Measurements from ENCODE around the gene RALY. TPM values are rescaled to one million over a fixed set of nuclear protein-coding genes. Genes with fewer than 3 reads are reported as not detected.
A peak's percentile ranks its signal among the peaks of the same experiment; 100 is the strongest.

Gene RALY
- total RNA-seq, 1 experiment from 2014 or later = 185 TPM

DNA sequence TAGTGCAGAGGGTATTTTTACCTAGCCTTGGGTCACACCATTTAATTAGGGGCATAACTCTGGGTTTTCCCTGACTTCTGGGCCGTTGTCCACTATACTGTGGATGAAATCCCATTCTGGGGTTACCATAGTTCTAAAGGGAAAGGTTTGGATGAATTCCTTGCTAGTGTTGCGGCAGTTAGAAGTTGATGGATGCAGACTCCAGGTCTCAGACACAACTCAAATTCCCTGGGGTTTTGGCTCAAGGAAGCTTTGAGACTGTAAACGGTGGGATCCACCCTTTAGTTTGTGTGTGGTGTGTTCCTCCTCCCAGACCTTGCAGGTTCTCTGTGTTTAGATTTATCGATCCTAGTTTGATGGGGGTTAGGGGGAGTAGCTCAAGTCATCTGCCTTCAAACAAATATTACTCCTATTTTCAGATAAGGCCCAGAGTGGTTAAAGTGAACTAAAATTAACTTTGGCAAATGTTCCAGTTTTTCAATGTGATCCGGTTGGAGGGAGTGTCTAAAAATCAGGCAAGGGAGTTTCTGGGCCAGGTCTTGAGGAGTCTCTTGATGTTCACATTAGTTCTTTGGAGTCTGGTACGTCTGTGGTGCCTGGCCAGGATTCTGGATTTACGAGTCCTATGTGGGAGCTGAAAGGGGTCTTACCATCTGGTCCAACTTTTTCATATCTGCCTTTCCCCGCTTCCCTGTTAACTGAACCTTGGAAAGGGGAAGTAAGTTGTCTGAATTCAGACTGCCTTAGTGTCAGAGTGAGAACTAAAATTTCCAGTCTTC lies 1.5 kb downstream of the RALY start:
- intact Hi-C loops (cut with micrococcal nuclease; ENCODE audit: unreplicated experiment) = no loop called here
- TF ChIP-seq EZH2 (IDR thresholded peaks at IDR 0.05; ENCODE audit: borderline replicate concordance, low read depth, low read length, poor library complexity, severe bottlenecking) = no peak
- TF ChIP-seq, protein P1, sequence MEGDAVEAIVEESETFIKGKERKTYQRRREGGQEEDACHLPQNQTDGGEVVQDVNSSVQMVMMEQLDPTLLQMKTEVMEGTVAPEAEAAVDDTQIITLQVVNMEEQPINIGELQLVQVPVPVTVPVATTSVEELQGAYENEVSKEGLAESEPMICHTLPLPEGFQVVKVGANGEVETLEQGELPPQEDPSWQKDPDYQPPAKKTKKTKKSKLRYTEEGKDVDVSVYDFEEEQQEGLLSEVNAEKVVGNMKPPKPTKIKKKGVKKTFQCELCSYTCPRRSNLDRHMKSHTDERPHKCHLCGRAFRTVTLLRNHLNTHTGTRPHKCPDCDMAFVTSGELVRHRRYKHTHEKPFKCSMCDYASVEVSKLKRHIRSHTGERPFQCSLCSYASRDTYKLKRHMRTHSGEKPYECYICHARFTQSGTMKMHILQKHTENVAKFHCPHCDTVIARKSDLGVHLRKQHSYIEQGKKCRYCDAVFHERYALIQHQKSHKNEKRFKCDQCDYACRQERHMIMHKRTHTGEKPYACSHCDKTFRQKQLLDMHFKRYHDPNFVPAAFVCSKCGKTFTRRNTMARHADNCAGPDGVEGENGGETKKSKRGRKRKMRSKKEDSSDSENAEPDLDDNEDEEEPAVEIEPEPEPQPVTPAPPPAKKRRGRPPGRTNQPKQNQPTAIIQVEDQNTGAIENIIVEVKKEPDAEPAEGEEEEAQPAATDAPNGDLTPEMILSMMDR (conservative IDR thresholded peaks at IDR 0.05; ENCODE audit: low read depth, low read length) = no peak
- H3K36me3 ChIP-seq (ENCODE audit: insufficient read depth, low read length, poor library complexity, severe bottlenecking) = no peaks in the 10 kb centered on the region
- BruUV-seq (replicated peaks) = TSS peak; percentile 58
- peak overlapping the region; percentile 98 for H3K27ac ChIP-seq (ENCODE audit: low read depth, low read length, poor library complexity, severe bottlenecking)
- POLR2A ChIA-PET (ENCODE audit: low non-redundant PET) = no interaction called here
- CTCF ChIA-PET = no interaction called here
- no peaks in the 10 kb centered on the region for H3K27me3 ChIP-seq (replicated peaks; ENCODE audit: insufficient read depth, low read depth, low read length, poor library complexity)
- H3K4me1 ChIP-seq (ENCODE audit: insufficient read depth, low read length, poor library complexity, severe bottlenecking) = peaks cover 22% of the 10 kb centered on the region
- DNase-seq (ENCODE audit: low spot score) = peak; percentile 37
- H3K9me3 ChIP-seq (ENCODE audit: low read depth, low read length, poor library complexity, severe bottlenecking) = no peaks in the 10 kb centered on the region
- H3K4me3 ChIP-seq (ENCODE audit: low read depth, low read length, poor library complexity, severe bottlenecking) = peak overlapping the region; percentile 68

DNA sequence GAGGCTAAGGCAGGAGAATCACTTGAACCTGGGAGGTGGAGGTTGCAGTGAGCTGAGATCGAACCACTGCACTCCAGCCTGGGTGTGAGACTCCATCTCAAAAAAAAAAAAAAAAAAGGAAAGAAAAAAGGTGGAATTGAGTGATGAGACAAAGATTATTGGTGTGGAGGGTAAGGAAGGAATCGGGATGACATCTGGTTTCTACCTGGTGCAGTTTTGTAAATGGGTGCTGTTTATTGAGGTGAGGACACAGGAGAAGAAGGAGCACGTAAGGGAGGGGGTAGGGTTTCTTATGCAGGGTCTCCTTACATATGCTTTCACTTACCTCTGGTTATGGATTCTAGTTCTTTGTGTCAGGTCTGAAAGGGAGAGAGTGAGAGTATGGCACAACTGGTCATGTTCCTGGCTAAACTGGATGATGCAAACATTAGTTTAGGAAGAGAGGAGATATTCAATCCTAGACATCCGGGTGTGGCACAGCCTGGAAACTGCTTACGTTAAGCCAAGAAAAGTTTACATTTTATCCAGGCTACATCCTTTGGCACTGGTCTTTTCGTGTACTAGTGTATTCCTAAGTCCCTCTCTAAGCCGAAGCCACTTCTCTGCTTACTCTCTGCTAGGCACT lies 5.4 kb downstream of the RALY start:
- Histone ChIP-seq H3K27me3 (replicated peaks; ENCODE audit: insufficient read depth, low read depth, low read length, poor library complexity) (no peaks in the 10 kb centered on the region), H3K27ac (ENCODE audit: low read depth, low read length, poor library complexity, severe bottlenecking) (no peak overlapping the region), H3K36me3 (ENCODE audit: insufficient read depth, low read length, poor library complexity, severe bottlenecking) (no peaks in the 10 kb centered on the region), H3K9me3 (ENCODE audit: low read depth, low read length, poor library complexity, severe bottlenecking) (no peaks in the 10 kb centered on the region), H3K4me3 (ENCODE audit: low read depth, low read length, poor library complexity, severe bottlenecking) (no peak overlapping the region), H3K4me1 (ENCODE audit: insufficient read depth, low read length, poor library complexity, severe bottlenecking) (peaks cover 23% of the 10 kb centered on the region)
- intact Hi-C loops (cut with micrococcal nuclease; ENCODE audit: unreplicated experiment) = no loop called here
- TF ChIP-seq, protein P1 (conservative IDR thresholded peaks at IDR 0.05; ENCODE audit: low read depth, low read length) = no peak
- no peak for TF ChIP-seq EZH2 (IDR thresholded peaks at IDR 0.05; ENCODE audit: borderline replicate concordance, low read depth, low read length, poor library complexity, severe bottlenecking)
- ChIA-PET CTCF (interaction anchor here (0.6 kb wide), 1 partner anchor 279 kb away, joined by 4 read pairs; the partner anchor contains the start of gene PXMP4), POLR2A (ENCODE audit: low non-redundant PET) (no interaction called here)
- BruUV-seq (replicated peaks) = no TSS peak
- DNase-seq (ENCODE audit: low spot score) = no peak

DNA sequence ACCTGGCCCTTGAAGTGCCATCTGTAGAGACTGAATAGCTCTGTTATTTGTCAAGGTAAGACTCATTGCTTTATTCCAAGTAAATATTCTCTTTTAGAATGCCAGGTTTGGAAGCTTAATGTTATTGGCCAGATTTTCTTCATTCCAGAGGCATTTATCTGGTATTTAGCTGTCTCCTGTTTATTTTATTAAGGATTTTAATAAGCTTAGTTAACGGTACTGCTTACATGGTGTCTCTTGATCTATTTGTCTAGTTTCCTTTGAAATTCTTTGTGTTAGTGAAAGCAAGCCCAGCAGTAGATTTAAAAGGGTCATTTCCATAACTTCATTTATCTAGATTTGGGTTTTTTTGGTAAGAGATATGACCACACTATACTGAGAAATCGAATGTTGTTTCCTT lies 7.7 kb downstream of the RALY start:
- intact Hi-C loops (cut with micrococcal nuclease; ENCODE audit: unreplicated experiment) = no loop called here

More for the DNA sequence above, 7.7 kb downstream of the RALY start:
- DNase-seq (ENCODE audit: low spot score) = no peak
- CTCF ChIA-PET = no interaction called here
- Histone ChIP-seq H3K4me3 (ENCODE audit: low read depth, low read length, poor library complexity, severe bottlenecking) (no peak overlapping the region), H3K27me3 (replicated peaks; ENCODE audit: insufficient read depth, low read depth, low read length, poor library complexity) (no peaks in the 10 kb centered on the region), H3K27ac (ENCODE audit: low read depth, low read length, poor library complexity, severe bottlenecking) (no peak overlapping the region), H3K36me3 (ENCODE audit: insufficient read depth, low read length, poor library complexity, severe bottlenecking) (no peaks in the 10 kb centered on the region), H3K9me3 (ENCODE audit: low read depth, low read length, poor library complexity, severe bottlenecking) (no peaks in the 10 kb centered on the region), H3K4me1 (ENCODE audit: insufficient read depth, low read length, poor library complexity, severe bottlenecking) (peaks cover 16% of the 10 kb centered on the region)
- TF ChIP-seq, protein P1 (conservative IDR thresholded peaks at IDR 0.05; ENCODE audit: low read depth, low read length) = no peak
- TF ChIP-seq EZH2 (IDR thresholded peaks at IDR 0.05; ENCODE audit: borderline replicate concordance, low read depth, low read length, poor library complexity, severe bottlenecking) = no peak
- POLR2A ChIA-PET (ENCODE audit: low non-redundant PET) = interaction anchor here (0.6 kb wide), 1 partner anchor 1276 kb away, joined by 8 read pairs; no protein-coding TSS in a partner anchor
- no TSS peak for BruUV-seq (replicated peaks)
